ENCODE measurements around the gene KCNJ8.

- TF ChIP-seq CTCF (IDR thresholded peaks at IDR 0.05) (peak in 1 of 4 experiments; percentile 15), POLR2A (IDR thresholded peaks at IDR 0.05) (peak in 1 of 2 donors; percentile 23)
These were observed at the start of gene KCNJ8 for GRCh38 chr12:21774358-21775132.

All from uterus (tissue), 2 donors.